Muscle layer of colon (tissue), 2 donors: ENCODE data around the gene ATOH8.

Experiments used
- H3K27ac ChIP-seq: one replicate; pipeline ENCODE4 v1.7.0; 2013; ENCODE audit warnings: low read depth, mild to moderate bottlenecking, low read length, moderate library complexity
- H3K27me3 ChIP-seq, 2 donors: one replicate each; pipeline ENCODE4 v1.7.0; 2013; ENCODE audit warnings: low read length in 2 of 2, mild to moderate bottlenecking in 2 of 2; ENCODE audit not compliant: insufficient read depth in 2 of 2, control insufficient read depth in 1 of 2
- H3K36me3 ChIP-seq: one replicate; pipeline ENCODE4 v1.7.0; 2013; ENCODE audit warnings: mild to moderate bottlenecking, low read length; ENCODE audit not compliant: insufficient read depth
- H3K4me1 ChIP-seq: one replicate; pipeline ENCODE4 v1.7.0; 2013; ENCODE audit warnings: mild to moderate bottlenecking, low read length; ENCODE audit not compliant: insufficient read depth
- H3K4me3 ChIP-seq, 2 donors: one replicate each; pipeline ENCODE4 v1.7.0; 2013; ENCODE audit warnings: low read length in 2 of 2, low read depth in 1 of 2, mild to moderate bottlenecking in 1 of 2, moderate library complexity in 1 of 2
- H3K9ac ChIP-seq: one replicate; pipeline ENCODE4 v1.7.0; 2013; ENCODE audit warnings: low read length
- H3K9me3 ChIP-seq: one replicate; pipeline ENCODE4 v1.7.0; 2013; ENCODE audit warnings: mild to moderate bottlenecking, low read length
- donor health status: abdominal sarcoma.
- donor health status: Adenocarcinoma of cecum.

Gene ATOH8

GRCh38 chr2:85777441-85777861 is 23.7 kb downstream of the ATOH8 start:
- no peak overlapping the region for H3K27ac ChIP-seq
- no peaks in the 10 kb centered on the region for H3K27me3 ChIP-seq
- H3K36me3 ChIP-seq: peaks cover 15% of the 10 kb centered on the region
- H3K4me1 ChIP-seq: peaks cover 52% of the 10 kb centered on the region
- no peak overlapping the region for H3K9ac ChIP-seq
- H3K4me3 ChIP-seq: no peak overlapping the region
- H3K9me3 ChIP-seq: no peaks in the 10 kb centered on the region

- Histone ChIP-seq H3K9ac (no peak overlapping the region), H3K27ac (no peak overlapping the region)
These were observed 25.0 kb downstream of the ATOH8 start for GRCh38 chr2:85778646-85779379.

GRCh38 chr2:85779641-85780315 is 26.0 kb downstream of the ATOH8 start:
- Histone ChIP-seq H3K9ac (no peak overlapping the region), H3K27me3 (no peaks in the 10 kb centered on the region), H3K9me3 (no peaks in the 10 kb centered on the region), H3K4me3 (no peak overlapping the region), H3K4me1 (peaks cover 37% of the 10 kb centered on the region), H3K27ac (no peak overlapping the region), H3K36me3 (peaks cover 15% of the 10 kb centered on the region)

More at GRCh38 chr2:85778646-85779379, 25.0 kb downstream of the ATOH8 start:
- Histone ChIP-seq H3K27me3 (no peaks in the 10 kb centered on the region), H3K36me3 (peaks cover 15% of the 10 kb centered on the region), H3K4me1 (peaks cover 40% of the 10 kb centered on the region), H3K9me3 (no peaks in the 10 kb centered on the region), H3K4me3 (no peak overlapping the region)

- Histone ChIP-seq H3K27ac (no peak overlapping the region), H3K4me3 (no peak overlapping the region), H3K27me3 (no peaks in the 10 kb centered on the region), H3K9me3 (no peaks in the 10 kb centered on the region), H3K4me1 (peaks cover 38% of the 10 kb centered on the region), H3K36me3 (peaks cover 15% of the 10 kb centered on the region), H3K9ac (no peak overlapping the region)
These were observed 26.7 kb downstream of the ATOH8 start for GRCh38 chr2:85780316-85781012.

GRCh38 chr2:85781013-85781332 is 27.2 kb downstream of the ATOH8 start:
- Histone ChIP-seq H3K4me1 (peaks cover 38% of the 10 kb centered on the region), H3K36me3 (peaks cover 15% of the 10 kb centered on the region), H3K27me3 (no peaks in the 10 kb centered on the region), H3K9me3 (no peaks in the 10 kb centered on the region), H3K27ac (no peak overlapping the region), H3K9ac (no peak overlapping the region), H3K4me3 (no peak overlapping the region)

- Histone ChIP-seq H3K27me3 (no peaks in the 10 kb centered on the region), H3K36me3 (peaks cover 22% of the 10 kb centered on the region), H3K4me1 (peaks cover 42% of the 10 kb centered on the region), H3K9me3 (no peaks in the 10 kb centered on the region), H3K9ac (no peak overlapping the region), H3K4me3 (no peak overlapping the region), H3K27ac (no peak overlapping the region)
These were observed 30.0 kb downstream of the ATOH8 start for GRCh38 chr2:85783796-85784195.

GRCh38 chr2:85784474-85784986 is 30.7 kb downstream of the ATOH8 start:
- H3K4me1 ChIP-seq: peaks cover 37% of the 10 kb centered on the region

GRCh38 chr2:85785027-85785822 is 31.4 kb downstream of the ATOH8 start:
- Histone ChIP-seq H3K9ac (peak overlapping the region; percentile 1), H3K27me3 (no peaks in the 10 kb centered on the region), H3K9me3 (no peaks in the 10 kb centered on the region), H3K4me1 (peaks cover 37% of the 10 kb centered on the region), H3K36me3 (peaks cover 14% of the 10 kb centered on the region), H3K4me3 (peak overlapping the region in 1 of 2 donors; percentile 19), H3K27ac (peak overlapping the region; percentile 68)

More at GRCh38 chr2:85784474-85784986, 30.7 kb downstream of the ATOH8 start:
- no peaks in the 10 kb centered on the region for H3K9me3 ChIP-seq
- no peak overlapping the region for H3K9ac ChIP-seq
- H3K27me3 ChIP-seq: no peaks in the 10 kb centered on the region
- peak overlapping the region; percentile 68 for H3K27ac ChIP-seq
- peaks cover 21% of the 10 kb centered on the region for H3K36me3 ChIP-seq
- H3K4me3 ChIP-seq: peak overlapping the region in 1 of 2 donors; percentile 19

GRCh38 chr2:85785871-85786270 is 32.1 kb downstream of the ATOH8 start:
- peak overlapping the region; percentile 68 for H3K27ac ChIP-seq
- H3K36me3 ChIP-seq: peaks cover 10% of the 10 kb centered on the region
- peaks cover 31% of the 10 kb centered on the region for H3K4me1 ChIP-seq
- peak overlapping the region; percentile 1 for H3K9ac ChIP-seq
- H3K27me3 ChIP-seq: no peaks in the 10 kb centered on the region
- H3K4me3 ChIP-seq: no peak overlapping the region
- no peaks in the 10 kb centered on the region for H3K9me3 ChIP-seq

- Histone ChIP-seq H3K27ac (no peak overlapping the region), H3K9ac (no peak overlapping the region), H3K36me3 (peaks cover 10% of the 10 kb centered on the region), H3K27me3 (no peaks in the 10 kb centered on the region), H3K9me3 (no peaks in the 10 kb centered on the region), H3K4me3 (peak overlapping the region in 1 of 2 donors; percentile 1), H3K4me1 (peaks cover 30% of the 10 kb centered on the region)
These were observed 32.7 kb downstream of the ATOH8 start for GRCh38 chr2:85786444-85786843.

GRCh38 chr2:85786865-85787264 is 33.1 kb downstream of the ATOH8 start:
- Histone ChIP-seq H3K27me3 (no peaks in the 10 kb centered on the region), H3K36me3 (peaks cover 10% of the 10 kb centered on the region), H3K9me3 (no peaks in the 10 kb centered on the region), H3K9ac (no peak overlapping the region), H3K4me3 (no peak overlapping the region), H3K27ac (no peak overlapping the region), H3K4me1 (peaks cover 30% of the 10 kb centered on the region)
